Epithelial cell of esophagus (primary cell): ENCODE results near the gene SRP72.
A peak's percentile ranks its signal among the peaks of the same experiment; 100 is the strongest.

Experiments
- DNase-seq: peaks from one replicate; pipeline ENCODE4 v3.0.0; 2010; ENCODE audit warnings: low read depth
- H3K4me3 ChIP-seq: 2 replicates; pipeline ENCODE4 v1.5.1; 2011; ENCODE audit warnings: mild to moderate bottlenecking, low read length, control low read depth
- TF ChIP-seq, protein P1 (sequence below): IDR thresholded peaks from 2 replicates; pipeline ENCODE4 v1.5.1; 2011; ENCODE audit warnings: low read depth, mild to moderate bottlenecking, low read length, control low read depth, inconsistent platforms; ENCODE audit not compliant: insufficient read depth; ENCODE audit errors: missing control alignments

SRP72 gene

DNA sequence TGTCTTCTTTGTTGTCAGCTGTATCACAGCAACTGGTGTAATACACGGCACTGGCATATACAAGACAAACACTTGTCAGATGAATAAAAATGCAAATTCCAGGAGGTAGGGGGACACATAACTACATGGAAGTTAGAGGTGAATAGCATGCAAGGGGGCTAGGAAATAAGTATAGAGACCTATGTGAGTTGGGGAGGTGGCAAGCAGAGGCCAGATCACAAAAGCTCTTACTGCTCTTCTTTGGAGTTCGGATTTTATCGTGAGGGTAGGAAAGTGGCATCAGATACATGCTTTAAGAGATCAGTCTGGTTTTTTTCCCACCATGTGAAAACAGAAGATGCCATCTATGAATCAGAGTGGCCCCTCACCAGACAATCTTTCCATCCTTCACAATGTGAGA is 2.8 kb upstream of the SRP72 start:
- TF ChIP-seq, protein P1, sequence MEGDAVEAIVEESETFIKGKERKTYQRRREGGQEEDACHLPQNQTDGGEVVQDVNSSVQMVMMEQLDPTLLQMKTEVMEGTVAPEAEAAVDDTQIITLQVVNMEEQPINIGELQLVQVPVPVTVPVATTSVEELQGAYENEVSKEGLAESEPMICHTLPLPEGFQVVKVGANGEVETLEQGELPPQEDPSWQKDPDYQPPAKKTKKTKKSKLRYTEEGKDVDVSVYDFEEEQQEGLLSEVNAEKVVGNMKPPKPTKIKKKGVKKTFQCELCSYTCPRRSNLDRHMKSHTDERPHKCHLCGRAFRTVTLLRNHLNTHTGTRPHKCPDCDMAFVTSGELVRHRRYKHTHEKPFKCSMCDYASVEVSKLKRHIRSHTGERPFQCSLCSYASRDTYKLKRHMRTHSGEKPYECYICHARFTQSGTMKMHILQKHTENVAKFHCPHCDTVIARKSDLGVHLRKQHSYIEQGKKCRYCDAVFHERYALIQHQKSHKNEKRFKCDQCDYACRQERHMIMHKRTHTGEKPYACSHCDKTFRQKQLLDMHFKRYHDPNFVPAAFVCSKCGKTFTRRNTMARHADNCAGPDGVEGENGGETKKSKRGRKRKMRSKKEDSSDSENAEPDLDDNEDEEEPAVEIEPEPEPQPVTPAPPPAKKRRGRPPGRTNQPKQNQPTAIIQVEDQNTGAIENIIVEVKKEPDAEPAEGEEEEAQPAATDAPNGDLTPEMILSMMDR = no peak
- no peak for DNase-seq
- no peak overlapping the region for H3K4me3 ChIP-seq

DNA sequence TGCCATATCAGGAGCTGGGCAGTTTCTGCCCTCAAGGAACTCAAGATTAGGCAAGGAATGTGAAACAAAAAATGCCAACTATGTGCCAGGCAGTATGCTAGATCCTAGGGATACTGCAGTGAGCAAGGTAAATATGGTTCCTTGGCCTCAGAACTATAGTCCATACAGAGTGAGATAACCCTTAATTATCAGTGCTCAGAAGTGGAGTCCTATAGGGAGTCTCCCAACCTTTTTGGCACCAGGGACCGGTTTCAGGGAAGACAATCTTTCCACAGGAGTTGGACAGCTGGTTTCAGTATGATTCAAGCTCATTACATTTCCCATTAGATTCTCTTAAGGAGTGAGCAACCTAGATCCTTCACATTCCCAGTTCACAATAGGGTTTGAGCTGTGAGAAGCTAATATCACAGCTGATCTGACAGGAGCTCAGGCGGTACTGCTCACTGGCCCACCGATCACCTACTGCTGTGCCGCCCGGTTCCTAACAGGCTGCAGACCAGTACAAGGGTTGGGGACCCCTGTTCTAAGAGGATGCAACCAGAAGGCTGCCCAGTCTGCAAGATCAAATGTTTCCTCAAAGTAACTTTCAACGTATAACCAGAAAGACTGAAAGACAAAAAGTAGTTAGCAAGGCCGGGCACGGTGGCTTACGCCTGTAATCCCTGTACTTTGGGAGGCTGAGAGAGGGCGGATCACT is 1.7 kb upstream of the SRP72 start:
- peak; percentile 64 for DNase-seq
- TF ChIP-seq, protein P1 = no peak
- H3K4me3 ChIP-seq = peak overlapping the region; percentile 90

DNA sequence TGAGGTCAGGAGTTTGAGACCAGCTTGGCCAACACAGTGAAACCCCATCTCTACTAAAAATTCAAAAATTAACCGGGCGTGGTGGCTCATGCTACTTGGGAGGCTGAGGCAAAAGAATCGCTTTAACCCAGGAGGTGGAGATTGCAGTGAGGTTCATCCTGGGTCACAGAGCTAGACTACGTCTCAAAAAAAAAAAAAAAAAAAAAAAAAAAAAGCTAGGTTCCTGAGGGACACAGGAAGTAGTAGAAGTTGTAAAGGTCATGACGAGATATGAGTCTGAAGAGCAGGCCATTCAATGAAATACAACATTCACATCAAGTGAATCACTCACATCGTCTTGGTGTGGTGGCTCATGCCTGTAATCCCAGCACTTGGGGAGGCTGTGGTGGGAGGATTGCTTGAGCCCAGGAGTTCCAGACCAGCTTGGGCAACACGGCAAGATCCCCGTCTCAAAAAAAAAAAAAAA is 1.1 kb upstream of the SRP72 start:
- DNase-seq = peak; percentile 83
- H3K4me3 ChIP-seq = peak overlapping the region; percentile 90

DNA sequence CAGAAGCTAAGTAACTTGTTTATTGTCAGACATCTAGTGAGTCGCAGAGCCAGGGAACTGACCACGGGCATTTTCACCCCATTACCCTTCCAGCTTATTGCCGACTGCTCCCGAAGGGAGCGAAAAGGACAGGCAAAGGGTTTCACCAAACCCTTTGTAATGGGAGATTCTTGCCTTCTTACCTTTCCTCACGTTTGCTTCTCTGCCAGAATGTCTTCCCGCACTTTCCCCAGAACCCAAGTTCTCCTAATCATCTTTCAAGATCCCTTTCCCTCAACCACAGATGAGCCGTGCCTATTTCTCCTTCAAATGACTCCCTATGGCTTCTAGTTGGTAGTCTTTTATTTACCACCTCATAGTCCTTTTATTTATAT is 520 bp upstream of the SRP72 start:
- TF ChIP-seq, protein P1 = no peak
- peak; percentile 13 for DNase-seq
- peak overlapping the region; percentile 90 for H3K4me3 ChIP-seq

DNA sequence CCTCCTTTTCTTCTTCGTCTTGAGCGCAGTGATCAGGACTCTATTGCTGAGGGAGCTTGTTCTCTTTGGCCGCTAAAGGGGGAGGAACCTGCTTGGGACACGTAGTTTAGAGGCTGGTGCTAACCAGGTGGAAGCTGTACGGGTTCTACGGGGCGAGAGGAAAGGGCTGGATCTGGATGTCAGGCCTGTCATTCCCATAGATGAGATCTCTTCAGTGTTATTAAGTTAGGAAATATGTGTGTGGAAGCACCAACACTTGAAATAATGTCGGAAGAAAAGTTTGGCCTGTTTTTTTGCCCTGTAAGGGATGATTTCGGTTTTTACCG is 643 bp downstream of the SRP72 start:
- peak overlapping the region; percentile 90 for H3K4me3 ChIP-seq
- DNase-seq = peak; percentile 75

DNA sequence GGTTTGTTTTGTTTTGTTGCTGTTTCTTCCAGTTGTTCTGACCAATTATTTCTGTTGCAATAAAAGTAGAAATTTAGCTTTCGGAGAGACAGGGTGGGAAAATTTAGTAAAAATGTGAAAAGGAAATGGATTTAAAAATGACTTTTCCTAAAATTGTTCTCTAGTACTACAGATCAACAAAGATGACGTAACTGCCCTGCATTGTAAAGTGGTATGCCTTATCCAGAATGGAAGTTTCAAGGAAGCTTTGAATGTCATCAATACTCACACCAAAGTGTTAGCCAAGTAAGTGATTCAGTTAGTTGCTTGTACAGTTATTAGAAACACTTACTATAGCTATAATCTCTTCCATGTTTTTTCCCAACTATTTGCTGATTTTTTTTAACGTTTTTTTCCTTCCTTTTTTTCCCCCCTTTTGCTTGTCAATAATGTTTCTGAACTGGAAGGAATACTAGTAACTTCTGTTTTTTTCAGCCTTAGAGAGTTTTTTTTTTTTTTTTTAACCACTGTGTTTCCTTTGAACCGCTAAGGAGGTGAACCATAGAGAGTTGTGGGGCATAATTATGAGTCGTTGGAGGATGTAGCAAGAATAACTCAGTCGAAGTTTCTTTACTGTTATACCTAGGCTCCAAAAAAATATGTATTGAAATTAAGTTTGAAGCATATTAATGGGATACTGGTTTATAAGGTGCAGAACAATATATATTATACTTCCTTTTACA is 2.2 kb downstream of the SRP72 start:
- H3K4me3 ChIP-seq = no peak overlapping the region
- peak; percentile 14 for DNase-seq
- TF ChIP-seq, protein P1 = no peak

More for the DNA sequence above, 643 bp downstream of the SRP72 start:
- TF ChIP-seq, protein P1 = no peak

DNA sequence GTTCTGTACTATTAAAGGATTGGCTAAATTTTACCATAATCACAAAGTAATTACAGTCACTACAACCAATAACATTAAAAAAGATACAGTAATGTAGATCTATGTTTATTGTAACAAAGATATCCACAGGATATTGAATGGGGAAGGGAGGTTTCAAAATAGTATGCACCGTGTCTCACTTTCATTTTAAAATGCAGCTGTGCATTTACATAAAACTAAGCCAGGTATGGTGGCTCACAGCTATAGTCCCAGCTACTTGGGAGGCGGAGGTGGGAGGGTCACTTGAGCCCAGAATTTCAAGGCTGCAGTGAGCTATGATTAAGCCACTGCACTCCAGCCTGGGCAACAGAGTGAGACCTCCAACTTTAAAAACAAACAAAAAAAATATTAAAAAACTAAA is 8.5 kb downstream of the SRP72 start:
- DNase-seq = no peak
- TF ChIP-seq, protein P1 = no peak
- H3K4me3 ChIP-seq = no peak overlapping the region
